HG03378 (cell line): ENCODE data around the gene LRMDA.

Experiments
- ATAC-seq: cut with Tn5 transposase; IDR thresholded peaks from one replicate; pipeline ENCODE4 v1.9.1; 2021; ENCODE audit warnings: mild to moderate bottlenecking, moderate library complexity; ENCODE audit not compliant: unreplicated experiment

The LRMDA gene

DNA sequence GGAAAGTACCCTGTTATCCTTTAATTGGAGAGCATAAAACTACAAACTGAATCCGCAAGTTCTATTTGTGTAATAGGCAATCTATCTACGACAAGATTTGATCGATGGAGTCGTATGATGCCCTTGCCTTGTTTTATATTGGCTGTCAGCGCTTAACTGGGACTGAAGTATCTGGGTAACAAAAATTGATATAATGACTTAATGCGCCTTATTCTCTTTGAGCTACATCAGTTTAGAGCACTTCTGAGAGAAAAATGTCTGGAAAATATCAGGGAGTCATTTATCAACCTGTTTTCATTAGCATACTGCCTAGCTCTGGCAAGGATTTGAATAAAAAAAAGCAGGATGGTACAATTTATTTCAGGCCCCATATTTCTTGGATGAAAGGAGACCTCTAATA, 262.1 kb downstream of the LRMDA start:
- no peak for ATAC-seq

DNA sequence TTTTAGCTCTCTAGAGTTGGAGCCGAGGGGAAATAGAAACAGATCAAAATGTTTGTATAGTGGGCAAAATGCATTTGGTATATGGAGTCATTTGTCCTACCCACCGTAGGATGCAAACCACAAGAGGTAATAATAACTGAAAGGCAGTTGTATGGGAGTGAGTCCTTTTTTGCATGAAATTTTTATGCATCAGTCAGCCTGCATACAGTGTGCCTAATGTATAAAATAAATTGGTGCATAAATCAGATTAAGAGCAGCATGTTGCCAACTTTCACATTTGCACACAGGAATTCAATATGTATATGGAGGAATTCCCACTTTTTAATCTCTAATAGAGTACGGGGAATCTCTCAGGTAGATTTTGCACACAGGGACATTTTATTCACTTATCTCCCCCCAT, 262.8 kb downstream of the LRMDA start:
- no peak for ATAC-seq

DNA sequence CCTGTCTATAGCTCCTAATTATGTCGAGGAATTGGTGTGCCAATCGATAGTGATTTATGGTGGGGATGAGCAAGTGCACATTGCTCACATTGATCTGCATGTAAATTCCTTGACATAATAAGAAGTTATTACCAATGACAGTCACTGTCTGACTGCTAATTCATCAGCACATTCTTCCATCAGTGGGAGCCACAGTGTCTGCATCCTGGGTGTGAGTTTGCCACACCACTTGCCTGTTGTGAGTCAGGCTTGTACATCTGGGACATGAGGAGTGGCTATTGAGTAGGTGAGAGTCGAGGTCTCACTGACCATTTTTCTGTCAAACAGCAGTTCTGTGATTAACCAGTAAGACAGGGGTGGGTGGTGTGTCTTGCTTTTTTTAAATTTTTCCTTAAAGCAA, 263.4 kb downstream of the LRMDA start:
- ATAC-seq: no peak

DNA sequence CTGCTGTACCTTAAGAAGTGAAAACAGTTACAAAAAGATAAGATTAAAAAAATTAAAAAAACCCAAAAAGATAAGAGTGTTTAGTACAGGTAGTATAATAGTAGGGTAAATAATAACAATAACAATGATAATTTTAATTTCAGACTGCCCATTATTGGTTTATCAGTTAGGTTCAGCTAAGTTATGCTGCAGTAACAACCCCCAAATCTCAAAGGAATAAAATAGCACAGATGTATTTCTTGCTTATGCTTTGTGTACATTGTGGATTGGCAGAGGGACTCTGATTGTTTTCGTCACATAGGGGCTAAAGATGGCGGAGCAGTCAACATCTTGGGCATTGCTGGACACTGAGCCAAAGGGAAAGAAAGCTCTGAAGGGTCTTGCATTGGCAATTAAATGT, 264.6 kb downstream of the LRMDA start:
- no peak for ATAC-seq

DNA sequence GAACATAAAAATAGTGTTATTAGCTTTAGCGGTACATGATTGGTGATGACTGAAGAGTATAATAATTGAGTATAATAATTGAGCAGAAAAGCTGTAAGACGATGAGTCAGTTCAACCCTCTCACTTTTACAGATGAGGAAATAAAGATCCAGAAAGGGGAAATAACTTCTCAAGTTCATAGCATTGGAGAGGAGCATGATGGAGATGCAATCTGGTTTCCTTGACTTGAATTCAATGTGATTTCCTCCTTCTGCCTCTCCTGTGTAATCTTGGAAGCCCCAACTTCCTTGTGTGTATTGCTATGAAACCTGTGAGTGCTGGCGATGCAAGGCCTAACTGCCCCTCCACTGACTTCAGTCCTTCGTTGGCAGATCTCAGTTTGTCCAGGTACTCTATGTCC, 265.1 kb downstream of the LRMDA start:
- ATAC-seq: no peak

DNA sequence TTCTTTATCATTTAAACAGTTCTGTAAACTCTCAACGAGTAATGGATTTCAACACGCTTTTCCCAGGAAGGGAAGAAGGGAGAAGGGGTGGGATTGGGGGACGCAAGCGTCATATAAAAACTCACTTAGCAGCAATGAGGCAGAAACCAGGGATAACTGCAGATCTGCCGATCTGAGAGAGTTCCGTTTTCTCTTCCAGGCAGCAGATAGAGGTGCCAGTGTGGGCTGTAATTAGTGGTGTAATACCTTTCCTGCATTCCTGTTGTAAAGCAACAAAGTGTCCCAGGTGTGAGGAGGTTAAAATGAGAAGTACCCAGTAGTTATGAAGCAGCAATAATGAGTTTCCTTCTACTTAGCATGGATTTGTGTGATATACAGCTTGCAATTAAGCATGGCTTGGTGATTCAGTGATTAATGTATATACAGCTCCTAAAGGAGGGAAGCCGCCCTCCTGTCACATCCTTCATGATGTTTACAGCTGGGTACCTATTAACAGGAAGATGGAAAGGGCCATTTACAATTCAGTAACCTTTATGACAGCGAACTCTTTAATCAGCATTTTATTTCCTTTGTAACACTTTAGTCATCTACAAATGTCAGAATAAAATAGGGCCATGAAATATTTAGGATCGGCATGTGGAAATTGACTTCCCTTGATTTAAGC, 271.9 kb downstream of the LRMDA start:
- ATAC-seq: no peak

DNA sequence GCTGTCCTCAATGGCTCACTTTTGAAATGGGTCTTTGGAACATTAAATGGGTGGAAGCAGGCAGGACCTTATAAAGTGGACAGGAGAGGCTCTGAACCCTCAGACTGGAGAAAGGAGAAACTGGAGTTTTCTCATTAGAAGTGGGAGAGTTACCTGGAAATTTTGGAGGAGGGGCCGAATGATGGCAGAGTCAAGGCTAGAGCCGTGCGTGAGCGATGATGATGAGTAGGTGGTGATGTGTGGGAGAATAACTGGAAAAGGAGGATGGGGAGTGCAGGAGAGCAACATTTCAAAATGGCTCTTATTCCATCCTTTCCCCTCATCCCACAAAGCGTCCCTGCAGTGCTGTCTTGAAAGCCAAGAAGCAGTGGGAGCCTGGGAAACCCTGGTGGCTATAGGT, 274.0 kb downstream of the LRMDA start:
- no peak for ATAC-seq

DNA sequence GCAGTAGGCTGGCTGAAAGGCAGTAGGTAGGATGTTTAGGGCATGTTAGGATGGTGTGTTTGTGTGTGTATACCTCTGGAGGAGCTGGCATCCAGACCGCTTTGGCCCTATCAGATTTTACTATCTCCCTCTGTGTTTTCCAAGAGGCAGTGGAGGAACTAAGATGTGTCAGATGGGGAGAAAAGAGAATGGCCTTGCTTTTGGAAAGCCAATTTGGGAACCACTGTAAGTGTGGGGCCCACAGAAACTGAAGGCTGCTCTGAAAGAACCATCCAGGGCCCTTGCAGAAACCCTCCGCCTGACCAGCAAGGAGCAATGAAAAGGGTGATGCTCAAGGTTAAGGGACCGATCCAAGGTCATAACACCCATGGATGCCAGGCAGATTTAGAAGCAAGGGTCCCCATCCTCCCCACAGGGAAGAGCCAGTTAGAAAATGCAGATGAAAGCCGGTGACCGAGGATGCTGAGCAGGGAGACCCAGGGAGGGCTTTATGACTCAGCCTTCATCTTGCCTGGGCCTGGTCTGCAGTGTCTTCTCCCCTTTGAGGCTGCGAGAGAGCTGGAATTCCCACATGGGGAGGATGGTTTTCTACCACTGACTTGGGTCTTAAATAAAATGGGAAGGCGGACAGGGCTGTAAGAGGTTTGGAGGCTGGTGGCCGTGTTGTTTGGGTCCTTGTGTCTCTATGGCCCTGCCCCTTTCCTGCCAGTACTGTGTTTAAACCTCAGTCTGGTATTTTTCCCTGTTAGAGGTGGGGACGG, 275.8 kb downstream of the LRMDA start:
- no peak for ATAC-seq

DNA sequence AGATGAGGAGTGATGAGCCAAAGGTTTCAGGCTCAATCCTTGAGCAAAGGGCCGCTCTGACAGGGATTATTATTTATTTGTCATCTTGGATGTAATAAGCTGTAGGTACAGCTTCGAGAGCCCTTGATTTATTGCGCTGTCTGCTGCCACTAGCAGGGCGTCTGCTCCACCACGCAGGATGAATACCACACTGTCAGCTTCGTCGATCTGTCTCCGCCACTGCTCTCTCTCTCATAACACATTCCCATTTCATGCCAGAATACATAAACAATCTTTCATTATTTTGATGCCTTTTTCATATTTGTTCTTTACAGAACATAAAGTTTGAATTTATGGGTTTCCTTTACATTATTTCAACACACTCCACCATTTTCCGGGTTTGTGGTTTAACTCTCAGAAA, 276.6 kb downstream of the LRMDA start:
- ATAC-seq: no peak

DNA sequence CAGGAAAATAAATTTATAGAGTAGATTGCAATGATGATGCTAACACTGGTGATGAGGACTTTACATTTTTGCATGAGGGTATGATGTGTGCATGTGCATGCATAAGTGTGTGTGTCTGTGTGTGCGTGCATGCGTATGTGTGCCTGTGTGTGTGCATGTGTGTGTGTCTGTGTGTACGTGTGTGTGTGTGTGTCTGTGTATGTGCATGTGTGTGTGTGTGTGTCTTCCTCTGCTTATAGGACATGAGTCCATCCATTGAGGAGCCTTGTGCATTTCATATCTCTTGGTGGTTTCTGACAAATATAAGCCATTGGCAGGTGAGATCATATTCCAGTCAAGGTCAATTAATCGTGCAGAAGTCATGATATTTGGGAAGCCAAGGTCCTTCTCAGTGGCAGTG, 277.8 kb downstream of the LRMDA start:
- ATAC-seq: no peak

DNA sequence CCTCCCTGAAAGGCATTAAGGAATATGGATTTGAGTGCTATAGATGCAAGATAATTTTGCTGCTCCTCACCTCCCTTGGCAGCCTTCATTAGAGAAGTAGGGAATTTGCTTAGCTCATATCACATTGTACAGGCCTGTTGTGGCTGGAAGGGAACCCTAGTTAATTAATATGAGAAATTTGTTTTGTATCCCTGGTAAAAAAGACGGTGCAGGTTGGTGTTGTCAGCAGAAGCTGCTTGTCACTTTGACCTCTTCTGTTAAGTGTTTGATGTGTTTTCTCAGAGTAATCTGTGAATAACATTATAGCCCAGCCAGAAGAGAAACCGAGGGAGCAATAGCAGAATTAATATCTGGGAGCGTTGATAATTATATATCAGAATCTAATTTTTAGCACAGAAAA, 278.4 kb downstream of the LRMDA start:
- ATAC-seq: no peak

DNA sequence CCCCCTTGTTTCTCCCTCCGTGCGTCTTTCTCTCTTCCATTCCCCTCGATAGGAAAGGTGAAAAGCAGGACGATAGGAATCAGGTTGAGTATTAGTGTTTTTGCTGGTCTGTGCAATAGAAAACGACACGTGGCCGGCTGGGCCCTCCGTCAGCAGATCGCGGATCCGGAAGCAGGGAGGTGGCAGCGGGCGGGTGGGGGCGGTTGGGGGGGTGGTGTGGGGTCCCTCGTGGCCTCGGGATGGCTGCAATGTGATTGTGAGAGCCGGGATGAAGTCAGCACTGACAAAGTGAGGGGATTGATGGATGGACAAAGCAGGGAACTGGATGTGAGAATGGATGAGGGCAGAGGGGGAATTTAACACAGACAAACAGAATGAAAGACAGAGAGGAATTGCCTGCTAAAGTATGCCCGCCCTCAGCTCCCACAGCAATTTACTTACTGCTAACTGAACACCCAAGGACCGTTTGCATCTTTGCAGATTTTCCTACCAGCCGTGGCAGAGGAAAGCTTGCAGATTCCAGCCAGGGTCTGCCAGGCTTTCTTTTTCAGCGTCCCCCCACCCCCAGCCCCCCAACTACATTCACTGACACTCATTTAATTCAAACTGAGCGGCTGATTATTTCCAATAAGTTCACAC, 280.9 kb downstream of the LRMDA start:
- ATAC-seq: no peak

DNA sequence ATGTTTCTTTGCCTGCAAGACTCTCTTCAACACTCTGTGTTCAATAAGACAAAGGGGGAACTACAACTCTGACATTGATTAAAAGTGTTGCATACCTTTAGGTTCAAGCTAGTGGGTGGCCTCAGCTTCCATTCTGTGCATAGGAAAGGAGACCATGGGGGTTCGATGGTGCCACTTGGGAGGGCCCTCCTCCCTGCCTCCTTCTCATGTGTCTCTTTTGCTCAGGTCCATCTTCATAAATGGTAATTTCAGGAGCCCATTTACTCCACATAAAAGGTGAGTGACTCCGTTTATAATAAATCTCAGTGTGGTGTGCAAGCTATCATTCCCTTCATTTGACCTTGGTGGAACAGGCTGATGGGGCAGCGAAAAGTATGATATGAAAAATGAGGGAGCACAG, 285.1 kb downstream of the LRMDA start:
- no peak for ATAC-seq

DNA sequence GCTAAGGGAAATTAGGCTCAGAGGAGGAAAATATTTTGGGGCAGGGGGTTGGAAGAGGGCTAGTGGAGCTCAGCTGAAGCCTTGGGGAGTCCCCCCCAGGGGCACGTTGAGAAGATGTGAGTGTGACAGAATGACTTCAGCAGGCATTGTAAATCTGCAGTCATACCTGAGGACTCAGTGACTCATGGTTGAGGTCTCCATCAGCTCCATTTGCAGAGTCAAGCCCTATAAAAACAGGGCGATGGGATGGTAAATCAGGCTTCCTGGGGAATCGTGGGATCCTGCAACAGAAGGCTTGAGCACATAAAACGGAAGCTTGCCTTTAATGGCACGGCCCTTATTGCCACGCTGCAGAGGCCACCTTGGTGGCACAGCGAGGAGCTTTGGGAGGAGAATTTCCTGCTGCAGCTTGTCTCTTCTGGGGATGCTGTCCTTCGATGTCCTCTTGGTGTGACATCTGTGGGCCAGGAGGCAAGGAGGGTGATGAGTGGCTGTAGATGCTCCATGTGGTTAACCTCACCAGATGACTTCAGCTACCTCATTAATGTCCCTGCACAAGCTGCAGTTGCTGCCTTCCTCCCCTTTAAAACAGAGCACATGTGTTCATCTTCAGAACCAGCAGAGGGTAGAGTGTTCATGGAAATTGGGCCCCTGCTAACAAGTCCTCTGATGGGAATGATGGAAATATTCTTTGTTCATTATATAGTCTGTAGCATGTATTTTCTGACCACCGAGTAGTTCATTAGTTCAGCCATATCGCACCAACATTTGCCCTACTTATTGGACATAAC, 285.9 kb downstream of the LRMDA start:
- ATAC-seq: no peak

DNA sequence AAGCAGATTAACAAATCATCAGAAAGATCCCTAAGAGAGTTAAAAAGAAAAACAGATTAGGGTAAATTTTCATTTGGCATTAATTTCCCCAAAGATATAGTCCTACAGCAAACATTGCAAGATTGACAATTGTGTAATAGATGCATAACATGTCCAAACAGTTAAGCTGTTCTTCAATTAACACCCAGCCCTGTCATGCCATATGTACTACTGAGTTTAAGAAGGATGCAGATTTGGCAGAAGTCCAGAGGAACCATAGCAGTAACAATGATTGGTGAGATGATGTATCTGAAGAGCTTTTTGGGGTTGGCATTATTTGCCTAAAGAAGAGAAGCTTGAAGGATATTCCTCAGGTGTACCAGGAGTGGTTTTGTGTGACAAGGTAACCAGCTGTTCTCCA, 287.6 kb downstream of the LRMDA start:
- no peak for ATAC-seq

DNA sequence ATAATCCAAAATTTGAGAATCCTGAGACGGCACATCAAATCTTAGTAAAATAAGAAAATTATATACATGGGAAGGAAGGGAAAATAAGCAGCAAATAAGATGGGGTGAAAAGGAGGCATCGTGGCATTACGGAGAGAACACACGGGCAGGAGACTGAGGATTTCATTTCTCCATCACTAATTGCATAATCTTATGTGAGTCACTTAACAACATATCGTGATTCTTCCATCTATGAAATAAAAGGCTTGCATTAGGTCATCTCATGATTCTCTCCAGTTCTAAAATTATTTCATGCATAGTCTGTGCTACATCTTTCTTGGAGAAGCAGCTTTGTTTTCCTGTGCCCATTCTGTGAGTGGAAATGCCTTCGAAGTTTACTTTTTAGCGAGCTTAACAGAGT, 288.7 kb downstream of the LRMDA start:
- ATAC-seq: no peak

DNA sequence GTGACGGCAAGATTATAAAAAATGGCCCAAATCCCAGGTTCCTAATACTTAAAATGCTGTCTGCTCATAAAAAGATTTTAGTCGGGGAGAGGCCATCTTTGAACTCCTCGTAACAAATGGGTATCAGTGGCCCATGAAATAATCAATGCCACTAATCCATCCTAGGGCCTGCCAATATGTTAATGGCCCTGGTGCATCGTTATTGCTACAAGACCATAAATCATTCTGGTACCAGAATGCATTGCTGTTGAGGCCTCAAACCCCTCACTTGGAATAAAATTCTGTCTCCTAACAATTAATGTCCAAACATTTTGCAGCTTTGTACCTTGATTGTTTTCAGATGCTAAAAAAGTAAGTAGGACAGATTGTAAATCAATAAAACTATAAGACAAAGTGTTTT, 290.6 kb downstream of the LRMDA start:
- ATAC-seq: no peak

DNA sequence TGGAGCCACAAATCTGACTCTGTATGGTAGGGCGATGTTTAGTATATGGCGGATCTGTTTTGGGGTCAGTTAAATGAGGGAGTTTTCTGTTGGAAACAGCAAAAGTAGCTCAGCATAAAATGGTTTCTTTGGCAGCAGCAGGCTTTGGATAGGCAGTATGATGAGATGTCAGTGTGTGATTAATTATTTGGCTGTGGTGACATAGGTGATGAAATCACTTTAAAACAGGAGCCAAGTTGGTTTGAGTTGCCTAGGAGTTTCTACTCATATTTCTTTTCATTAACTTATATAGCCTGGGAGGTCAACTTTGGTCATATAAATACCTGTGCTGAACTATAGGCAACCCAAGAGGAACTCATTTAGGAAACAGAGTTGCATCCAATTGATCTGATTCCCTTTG, 291.2 kb downstream of the LRMDA start:
- no peak for ATAC-seq

DNA sequence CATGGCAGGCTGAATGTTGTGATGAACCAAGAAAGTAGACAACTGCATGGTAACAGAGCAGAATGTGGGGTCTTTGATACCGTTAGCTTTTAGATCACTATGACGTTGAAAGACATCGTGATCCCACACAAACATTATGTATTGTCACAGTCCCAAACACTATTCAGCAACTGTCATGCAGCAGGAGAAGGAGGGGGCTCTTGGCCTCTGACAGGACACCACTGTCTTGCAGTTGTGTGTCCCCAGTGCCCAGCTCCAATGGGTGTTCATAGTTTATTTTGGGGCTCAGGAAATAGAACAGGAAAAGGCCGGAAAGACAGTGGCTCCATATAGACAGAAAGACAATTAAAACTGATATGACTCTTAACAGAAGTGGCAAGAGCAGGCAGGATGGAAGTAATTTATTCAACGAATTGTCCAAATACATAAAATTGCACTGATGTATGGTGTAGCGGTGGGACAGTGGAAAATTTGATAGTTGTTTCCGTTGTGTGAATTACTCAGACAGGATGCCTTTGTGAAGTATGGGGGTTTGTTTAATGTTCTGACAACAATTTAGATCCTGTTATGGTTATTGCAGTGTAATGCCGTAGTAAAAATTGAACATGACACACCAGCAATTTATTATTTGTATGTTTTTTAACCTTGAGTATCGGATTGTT, 292.0 kb downstream of the LRMDA start:
- ATAC-seq: no peak

DNA sequence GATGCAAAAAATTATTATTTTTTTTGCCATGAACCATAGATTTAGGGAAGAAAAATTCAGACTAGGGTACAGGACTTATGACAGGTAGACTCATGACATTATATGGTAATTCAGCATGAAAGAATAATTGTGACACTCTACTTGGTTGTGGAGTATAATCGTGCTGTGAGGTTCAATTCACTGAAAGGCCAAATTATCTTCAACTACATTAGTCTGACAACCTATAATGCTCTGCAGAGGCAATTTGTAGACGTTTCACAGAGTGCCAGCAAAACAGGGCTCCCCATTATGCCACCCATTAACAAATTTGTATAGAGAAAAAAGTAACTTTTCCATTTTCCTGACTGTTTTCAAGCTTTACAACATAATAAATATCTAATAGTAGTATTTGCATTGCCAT, 292.6 kb downstream of the LRMDA start:
- ATAC-seq: no peak
